H1 (cell line): ENCODE measurements around the gene SLC2A14. TPM values are rescaled to one million over a fixed set of nuclear protein-coding genes. Genes with fewer than 3 reads are reported as not detected.
"Not testable (repeated sequence)": the region's sequence is repeated elsewhere in the genome, so short reads cannot be mapped to it uniquely, and the experiment has no call there.

Experiments used
- CTCF ChIA-PET: fragments of 300-600 bp; sonication (Branson Sonifier 250); formaldehyde crosslinking; loops from one replicate; lab custom pipeline; 2021; ENCODE audit not compliant: partially characterized antibody; lab: Charles Lee
- POLR2A ChIA-PET: fragments of 300-600 bp; sonication (Branson Sonifier 250); formaldehyde crosslinking; loops from one replicate; lab custom pipeline; 2021; ENCODE audit warnings: inconsistent platforms; ENCODE audit not compliant: partially characterized antibody; lab: Charles Lee
- DNase-seq, 2 experiments: peaks; one replicate each; pipeline versions ENCODE4 v3.0.0 to v3.0.0-alpha.2; 2010 to 2022; ENCODE audit warnings: low spot score in 2 of 2, low read depth in 1 of 2, mixed read lengths in 1 of 2
- FAIRE-seq: peaks from 2 replicates; lab custom pipeline; 2011; peaks lifted over from hg19 to GRCh38; lab: Jason Lieb, UNC
- H2AFZ ChIP-seq: 2 replicates; pipeline ENCODE4 v1.8.1; 2012; ENCODE audit warnings: low read length, inconsistent platforms
- H2AK5ac ChIP-seq: 2 replicates; pipeline ENCODE4 v1.6.1; 2013; ENCODE audit warnings: low read depth, low read length
- H2BK120ac ChIP-seq: replicated peaks from 2 replicates; pipeline ENCODE3; 2013; ENCODE audit warnings: low read depth, low read length, inconsistent platforms
- H2BK12ac ChIP-seq: 2 replicates; pipeline ENCODE4 v1.6.1; 2013; ENCODE audit warnings: low read depth, low read length
- H2BK15ac ChIP-seq: 2 replicates; pipeline ENCODE4 v1.6.1; 2013; ENCODE audit warnings: low read length
- H2BK20ac ChIP-seq: 2 replicates; pipeline ENCODE4 v1.6.1; 2013; ENCODE audit warnings: low read length
- H2BK5ac ChIP-seq: 2 replicates; pipeline ENCODE4 v1.6.1; 2013; ENCODE audit warnings: low read depth, low read length
- H3K14ac ChIP-seq: 2 replicates; pipeline ENCODE4 v1.6.1; 2013; ENCODE audit warnings: inconsistent platforms; ENCODE audit not compliant: insufficient read length
- H3K18ac ChIP-seq: 2 replicates; pipeline ENCODE4 v1.6.1; 2013; ENCODE audit warnings: low read length; ENCODE audit errors: extremely low read depth
- H3K23ac ChIP-seq: 2 replicates; pipeline ENCODE4 v1.6.1; 2013; ENCODE audit warnings: inconsistent platforms; ENCODE audit not compliant: insufficient read length
- H3K23me2 ChIP-seq: 2 replicates; pipeline ENCODE4 v1.6.1; 2013; ENCODE audit warnings: low read depth, low read length
- H3K27ac ChIP-seq: 2 replicates; pipeline ENCODE4 v1.6.1; 2011; ENCODE audit warnings: low read depth, low read length, inconsistent platforms
- H3K27me3 ChIP-seq, 4 experiments: replicated peaks in 1 of 4; 1 replicate in 1 of 4; 2 replicates in 3 of 4; pipeline versions ENCODE4 v1.6.1 to v1.8.1; 2011 to 2013; ENCODE audit warnings: low read length in 3 of 4, mild to moderate bottlenecking in 3 of 4, inconsistent platforms in 2 of 4, mixed read lengths in 2 of 4, moderate library complexity in 1 of 4; ENCODE audit not compliant: control insufficient read depth in 3 of 4, insufficient read depth in 3 of 4; ENCODE audit errors: extremely low read depth in 1 of 4
- H3K36me3 ChIP-seq, 4 experiments: 2 replicates each; pipeline versions ENCODE4 v1.6.1 to v1.8.1; 2011 to 2013; ENCODE audit warnings: mild to moderate bottlenecking in 4 of 4, low read length in 3 of 4, moderate library complexity in 2 of 4, control low read depth in 1 of 4, inconsistent platforms in 1 of 4; ENCODE audit not compliant: insufficient read depth in 4 of 4, control insufficient read depth in 2 of 4
- H3K4ac ChIP-seq: replicated peaks from 2 replicates; pipeline ENCODE3; 2013; ENCODE audit warnings: low read length, low read depth, mixed read lengths, inconsistent platforms; ENCODE audit not compliant: insufficient read length
- H3K4me1 ChIP-seq, 4 experiments: replicated peaks in 1 of 4; 1 replicate in 1 of 4; 2 replicates in 3 of 4; pipeline versions ENCODE4 v1.6.1 to v1.8.1; 2011 to 2013; ENCODE audit warnings: low read length in 3 of 4, inconsistent platforms in 2 of 4, mixed read lengths in 1 of 4; ENCODE audit not compliant: insufficient read depth in 4 of 4, control insufficient read depth in 3 of 4
- H3K4me2 ChIP-seq, 2 experiments: 2 replicates each; pipeline versions ENCODE4 v1.6.1 to v1.8.1; 2011 to 2013; ENCODE audit warnings: low read depth in 2 of 2, low read length in 2 of 2, control low read depth in 1 of 2, inconsistent platforms in 1 of 2, mild to moderate bottlenecking in 1 of 2; ENCODE audit not compliant: insufficient read depth in 1 of 2
- H3K4me3 ChIP-seq, 4 experiments: fragments of 200-600, 300-600 bp in 1 of 4; sonication (generic), shearing (Covaris generic), sonication (Bioruptor Twin) in 1 of 4; 2 replicates each; pipeline versions ENCODE4 v1.5.1 to v1.8.1; 2011 to 2016; ENCODE audit warnings: low read length in 4 of 4, low read depth in 3 of 4, control low read depth in 2 of 4, inconsistent platforms in 2 of 4, mild to moderate bottlenecking in 2 of 4, mixed read lengths in 1 of 4, moderate library complexity in 1 of 4; ENCODE audit not compliant: insufficient read depth in 2 of 4; ENCODE audit errors: extremely low read depth in 1 of 4
- H3K56ac ChIP-seq: replicated peaks from 2 replicates; pipeline ENCODE3; 2013; ENCODE audit warnings: low read depth, mild to moderate bottlenecking, mixed read lengths, low read length, inconsistent platforms; ENCODE audit not compliant: insufficient read length
- H3K79me1 ChIP-seq: 2 replicates; pipeline ENCODE4 v1.6.1; 2013; ENCODE audit warnings: low read depth, low read length, control low read depth
- H3K79me2 ChIP-seq, 2 experiments: 2 replicates each; pipeline versions ENCODE4 v1.6.1 to v1.8.1; 2012 to 2013; ENCODE audit warnings: low read length in 2 of 2, mild to moderate bottlenecking in 2 of 2, inconsistent platforms in 1 of 2; ENCODE audit not compliant: insufficient read depth in 2 of 2, control insufficient read depth in 1 of 2
- H3K9ac ChIP-seq, 4 experiments: replicated peaks in 1 of 4; 1 replicate in 1 of 4; 2 replicates in 3 of 4; pipeline versions ENCODE4 v1.6.1 to v1.8.1; 2011 to 2013; ENCODE audit warnings: low read depth in 3 of 4, low read length in 3 of 4, control low read depth in 2 of 4, mild to moderate bottlenecking in 2 of 4, moderate library complexity in 2 of 4, inconsistent platforms in 1 of 4; ENCODE audit errors: extremely low read depth in 1 of 4
- H3K9me3 ChIP-seq, 2 experiments: 2 replicates each; pipeline versions ENCODE4 v1.6.1 to v1.8.1; 2012 to 2013; ENCODE audit warnings: mild to moderate bottlenecking in 2 of 2, moderate library complexity in 2 of 2, control low read depth in 1 of 2, inconsistent platforms in 1 of 2, low read depth in 1 of 2, low read length in 1 of 2, mixed read lengths in 1 of 2; ENCODE audit not compliant: insufficient read depth in 2 of 2
- H4K20me1 ChIP-seq, 2 experiments: replicated peaks in 1 of 2; 2 replicates each; pipeline versions ENCODE3 to v1.8.1; 2011 to 2013; ENCODE audit warnings: inconsistent platforms in 2 of 2, low read length in 2 of 2, mild to moderate bottlenecking in 1 of 2; ENCODE audit not compliant: insufficient read depth in 2 of 2, control insufficient read depth in 1 of 2
- H4K5ac ChIP-seq: 2 replicates; pipeline ENCODE4 v1.6.1; 2013; ENCODE audit warnings: low read length, low read depth, mixed read lengths, inconsistent platforms; ENCODE audit not compliant: insufficient read length
- H4K8ac ChIP-seq: 2 replicates; pipeline ENCODE4 v1.8.0; 2013; ENCODE audit warnings: mild to moderate bottlenecking, moderate library complexity, low read length, inconsistent platforms; ENCODE audit not compliant: insufficient read depth; ENCODE audit errors: extremely low read depth
- H4K91ac ChIP-seq: replicated peaks from 2 replicates; pipeline ENCODE3; 2013; ENCODE audit warnings: low read length, mixed read lengths, inconsistent platforms; ENCODE audit not compliant: insufficient read length
- TBP ChIP-seq: IDR thresholded peaks from 2 replicates; pipeline ENCODE4 v1.6.1; 2011; ENCODE audit warnings: low read depth, low read length, improper control_type of control experiment
- WGBS, 2 experiments: shearing (Covaris generic) in 1 of 2; methylation state at CpG; one replicate each; pipeline versions ENCODE4 v1.1.6 to v1.1.7; 2013 to 2015; ENCODE audit warnings: low lambda C conversion rate in 2 of 2, mixed read lengths in 2 of 2, inconsistent platforms in 1 of 2, low coverage in 1 of 2, missing lambda C conversion rate in 1 of 2; ENCODE audit not compliant: insufficient replicate concordance in 2 of 2, insufficient coverage in 1 of 2, insufficient read length in 1 of 2; ENCODE audit errors: extremely low coverage in 1 of 2, missing lambda C conversion rate in 1 of 2; 5-methylcytosine and 5-hydroxymethylcytosine counted together
- polyA plus RNA-seq, 7 experiments: library from polyadenylated mRNA; depleted of rRNA in 3 of 7; stranded (reverse) in 5 of 7; unstranded in 2 of 7; fragments of >200 nt in 5 of 7; fragments of 200-250 nt in 2 of 7; gene quantifications; 1 replicate in 5 of 7; 2 replicates in 1 of 7; 4 replicates in 1 of 7; pipeline versions ENCODE4 v1.2.1 to v1.2.3, GENCODE V29; 2011 to 2013; ENCODE audit warnings: missing spikeins in 2 of 7, mixed read lengths in 2 of 7
- total RNA-seq: library from RNA; stranded (reverse); fragmentation: NEBNext Ultra II Directional; extraction: Animal tissue kit (Norgen Biotek cat#: 25700); gene quantifications from 2 replicates; pipeline ENCODE4 v1.2.1, GENCODE V29; 2021

SLC2A14 gene
- total and polyA plus RNA-seq, 2 of the 8 experiments (the other 6 are each of a cell fraction or from before 2014, with no cell fraction given), result 11.1 to 19.3 TPM

DNA sequence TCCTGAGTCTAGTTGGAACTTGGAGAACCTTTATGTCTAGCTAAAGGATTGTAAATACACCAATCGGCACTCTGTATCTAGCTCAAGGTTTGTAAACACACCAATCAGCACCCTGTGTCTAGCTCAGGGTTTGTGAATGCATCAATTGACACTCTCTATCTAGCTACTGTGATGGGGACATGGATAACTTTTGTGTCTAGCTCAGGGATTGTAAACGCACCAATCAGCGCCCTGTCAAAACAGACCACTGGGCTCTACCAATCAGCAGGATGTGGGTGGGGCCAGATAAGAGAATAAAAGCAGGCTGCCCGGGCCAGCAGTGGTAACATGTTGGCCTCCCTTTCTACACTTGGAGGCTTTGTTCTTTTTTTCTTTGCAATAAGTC, 9.0 kb upstream of the SLC2A14 start:
- not testable (repeated sequence) for H3K23ac ChIP-seq, H3K14ac ChIP-seq, H3K4me1 ChIP-seq, H3K79me2 ChIP-seq, H4K20me1 ChIP-seq, H2AFZ ChIP-seq, H3K23me2 ChIP-seq, DNase-seq, H2BK20ac ChIP-seq, H4K91ac ChIP-seq, H3K4me3 ChIP-seq, H3K27me3 ChIP-seq, H3K4me2 ChIP-seq, H2BK120ac ChIP-seq, H3K36me3 ChIP-seq, FAIRE-seq, H4K8ac ChIP-seq, H3K18ac ChIP-seq, H3K27ac ChIP-seq, H4K5ac ChIP-seq, H2AK5ac ChIP-seq, H3K56ac ChIP-seq, H2BK15ac ChIP-seq, H3K9me3 ChIP-seq, H3K9ac ChIP-seq, H3K79me1 ChIP-seq, H2BK5ac ChIP-seq, H3K4ac ChIP-seq
- H2BK12ac ChIP-seq, result peak overlapping the region; percentile 50; the same call in 1 of the 2 replicates
- 91% methylated on average over 4 of the region's 4 CpGs; no CpG with 5 or more reads in 1 of the 2 experiments for WGBS, 2 experiments
- TF ChIP-seq TBP, result peak; percentile 20; the same call in 1 of the 2 replicates
- POLR2A ChIA-PET, result interaction anchor here (0.8 to 1.8 kb wide), 5 partner anchors 9 to 89 kb away, joined by 3 to 14 read pairs (median 4); partner anchors contain the start of gene SLC2A14
- CTCF ChIA-PET, result interaction anchor here (0.6 to 2.7 kb wide), 8 partner anchors 10 to 79 kb away, joined by 3 to 11 read pairs (median 4); no protein-coding TSS in a partner anchor
